Pons (tissue), 1 donor: ENCODE results near the gene EXOC5.

ENCODE experiments used
- DNase-seq: peaks from one replicate; pipeline ENCODE4 v3.0.0-alpha.2; 2016; ENCODE audit warnings: low spot score

Gene EXOC5

GRCh38 chr14:57161583-57162234 lies 107.0 kb downstream of the EXOC5 start:
- DNase-seq = no peak

- DNase-seq = no peak
These were observed 108.4 kb downstream of the EXOC5 start for GRCh38 chr14:57160333-57160732.

DNA sequence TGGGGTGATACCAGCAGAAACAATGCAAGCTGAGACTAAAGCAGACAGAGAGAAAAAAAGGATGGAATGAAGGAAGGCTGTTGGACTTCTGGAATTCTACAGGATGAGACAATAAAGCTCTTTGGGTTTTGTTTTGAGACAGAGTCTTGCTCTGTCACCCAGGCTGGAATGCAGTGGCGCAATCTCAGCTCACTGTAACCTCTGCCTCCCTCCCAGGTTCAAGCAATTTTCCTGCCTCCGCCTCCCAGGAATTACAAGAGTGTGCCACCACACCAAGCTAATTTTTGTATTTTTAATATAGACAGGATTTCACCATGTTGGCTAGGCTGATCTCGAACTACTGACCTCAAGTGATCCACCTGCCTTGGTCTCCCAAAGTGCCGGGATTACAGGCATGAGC lies 115.4 kb downstream of the EXOC5 start:
- DNase-seq = no peak
